Mammary epithelial cell (primary cell): ENCODE results near the gene FRY.

Experiments
- EZH2 ChIP-seq: IDR thresholded peaks from 2 replicates; pipeline ENCODE4 v1.6.1; 2012; ENCODE audit warnings: low read length, inconsistent platforms, borderline replicate concordance
- TF ChIP-seq, protein P1 (sequence below), 2 donors: IDR thresholded peaks in 1 of 2; conservative IDR thresholded peaks in 1 of 2; 2 replicates each; pipeline ENCODE4 v1.5.1; 2011 to 2012; ENCODE audit warnings: inconsistent platforms in 2 of 2, low read length in 2 of 2, mild to moderate bottlenecking in 2 of 2, control low read depth in 1 of 2, low read depth in 1 of 2; ENCODE audit not compliant: insufficient read depth in 1 of 2; ENCODE audit errors: extremely low read depth in 1 of 2

DNA sequence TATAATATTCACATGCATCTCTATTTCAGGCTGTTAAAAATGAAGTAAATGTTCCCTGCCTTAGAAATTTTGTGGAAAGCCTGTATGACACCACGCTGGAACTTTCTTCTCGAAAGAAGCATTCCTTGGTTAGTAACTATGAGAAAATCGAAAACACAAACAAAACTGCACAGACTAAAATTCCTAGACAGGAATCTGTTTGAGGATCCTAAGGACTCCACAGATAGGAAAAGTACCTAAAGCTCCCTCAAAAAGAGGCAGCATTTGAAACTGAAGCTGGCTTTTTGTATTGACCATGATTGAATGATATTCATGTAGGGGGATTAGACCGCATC is 103.4 kb downstream of the FRY start:
- TF ChIP-seq, protein P1, sequence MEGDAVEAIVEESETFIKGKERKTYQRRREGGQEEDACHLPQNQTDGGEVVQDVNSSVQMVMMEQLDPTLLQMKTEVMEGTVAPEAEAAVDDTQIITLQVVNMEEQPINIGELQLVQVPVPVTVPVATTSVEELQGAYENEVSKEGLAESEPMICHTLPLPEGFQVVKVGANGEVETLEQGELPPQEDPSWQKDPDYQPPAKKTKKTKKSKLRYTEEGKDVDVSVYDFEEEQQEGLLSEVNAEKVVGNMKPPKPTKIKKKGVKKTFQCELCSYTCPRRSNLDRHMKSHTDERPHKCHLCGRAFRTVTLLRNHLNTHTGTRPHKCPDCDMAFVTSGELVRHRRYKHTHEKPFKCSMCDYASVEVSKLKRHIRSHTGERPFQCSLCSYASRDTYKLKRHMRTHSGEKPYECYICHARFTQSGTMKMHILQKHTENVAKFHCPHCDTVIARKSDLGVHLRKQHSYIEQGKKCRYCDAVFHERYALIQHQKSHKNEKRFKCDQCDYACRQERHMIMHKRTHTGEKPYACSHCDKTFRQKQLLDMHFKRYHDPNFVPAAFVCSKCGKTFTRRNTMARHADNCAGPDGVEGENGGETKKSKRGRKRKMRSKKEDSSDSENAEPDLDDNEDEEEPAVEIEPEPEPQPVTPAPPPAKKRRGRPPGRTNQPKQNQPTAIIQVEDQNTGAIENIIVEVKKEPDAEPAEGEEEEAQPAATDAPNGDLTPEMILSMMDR (conservative IDR thresholded peaks at IDR 0.05 in 1 of 2, IDR thresholded peaks at IDR 0.05 in 1 of 2; ENCODE audit: extremely low read depth in 1 of 2, insufficient read depth in 1 of 2, low read depth in 1 of 2, low read length in 2 of 2), result no peak
- no peak for TF ChIP-seq EZH2
